ENCODE measurements around the gene IRX4.

IRX4 gene

DNA sequence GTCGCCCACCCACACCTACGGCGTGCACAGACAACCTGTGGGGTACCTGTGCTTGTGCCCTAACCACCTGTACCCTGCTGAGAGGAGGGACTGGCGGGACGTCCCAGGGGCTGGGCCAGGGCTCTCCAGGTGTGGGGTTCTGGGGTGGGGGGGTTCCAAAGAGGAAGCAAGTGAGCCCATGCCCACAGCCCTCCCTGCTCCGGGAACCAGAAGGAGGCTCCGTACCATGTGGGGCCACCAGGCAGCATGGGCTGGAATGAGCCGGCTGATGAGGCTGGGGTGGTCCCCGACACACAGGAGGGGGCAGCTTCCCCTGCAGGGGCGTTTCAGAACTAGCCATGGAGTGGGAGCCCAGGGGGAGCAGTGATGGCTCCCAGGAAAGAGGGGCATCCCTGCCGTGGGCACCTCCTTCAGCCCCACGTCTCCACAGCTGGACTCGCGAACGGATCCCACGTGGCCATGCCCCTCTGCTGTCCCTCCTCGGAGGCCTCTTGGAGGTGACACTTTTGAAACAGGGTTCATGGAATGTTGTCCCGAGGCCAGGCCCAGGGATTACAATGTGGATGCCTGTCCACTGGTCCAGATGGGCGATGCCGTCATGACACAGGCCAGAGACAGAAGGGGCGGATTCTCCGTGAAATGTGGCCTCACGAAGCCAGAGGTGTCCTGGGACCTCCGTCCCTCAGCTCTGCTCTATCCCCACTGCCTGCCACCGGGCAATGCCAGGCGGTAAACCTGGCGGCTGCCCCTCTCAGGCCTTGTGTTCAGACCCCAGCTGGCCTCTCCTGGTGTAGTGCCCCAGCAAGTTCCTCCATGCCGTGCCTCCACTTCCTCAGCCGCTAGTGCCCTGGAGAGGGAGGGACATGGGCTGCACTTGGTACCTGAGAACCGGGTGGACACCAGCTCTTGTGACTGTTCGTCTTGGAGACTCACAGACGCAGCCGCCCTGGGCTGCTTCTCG, 33.6 kb upstream of the IRX4 start:
- Histone ChIP-seq H3K36me3 (ENCODE audit: insufficient read depth, low read length) (no peaks in the 10 kb centered on the region), H3K4me3 (ENCODE audit: low read length, poor library complexity, severe bottlenecking) (no peak overlapping the region), H2AFZ (ENCODE audit: low read length) (no peak overlapping the region), H3K9ac (ENCODE audit: low read depth, low read length, poor library complexity, severe bottlenecking) (no peak overlapping the region), H3K27me3 (ENCODE audit: insufficient read depth, low read length, poor library complexity, severe bottlenecking) (no peaks in the 10 kb centered on the region), H4K20me1 (ENCODE audit: insufficient read depth, low read length, poor library complexity, severe bottlenecking) (no peaks in the 10 kb centered on the region), H3K4me2 (ENCODE audit: low read depth, low read length, poor library complexity, severe bottlenecking) (no peak overlapping the region), H3K9me3 (ENCODE audit: insufficient read depth, low read depth, low read length) (no peaks in the 10 kb centered on the region; the same call in 1 of the 2 replicates), H3K9me2 (replicated peaks; ENCODE audit: low read depth, low read length) (no peaks in the 10 kb centered on the region), H3K4me1 (ENCODE audit: insufficient read depth, low read length, poor library complexity, severe bottlenecking) (no peaks in the 10 kb centered on the region), H3K79me2 (ENCODE audit: insufficient read depth, low read length) (no peaks in the 10 kb centered on the region), H3F3A (ENCODE audit: low read depth) (no peaks in the 10 kb centered on the region)
- TF ChIP-seq EZH2phosphoT487 (IDR thresholded peaks at IDR 0.05; ENCODE audit: borderline replicate concordance): no peak
- TF ChIP-seq, protein P1, sequence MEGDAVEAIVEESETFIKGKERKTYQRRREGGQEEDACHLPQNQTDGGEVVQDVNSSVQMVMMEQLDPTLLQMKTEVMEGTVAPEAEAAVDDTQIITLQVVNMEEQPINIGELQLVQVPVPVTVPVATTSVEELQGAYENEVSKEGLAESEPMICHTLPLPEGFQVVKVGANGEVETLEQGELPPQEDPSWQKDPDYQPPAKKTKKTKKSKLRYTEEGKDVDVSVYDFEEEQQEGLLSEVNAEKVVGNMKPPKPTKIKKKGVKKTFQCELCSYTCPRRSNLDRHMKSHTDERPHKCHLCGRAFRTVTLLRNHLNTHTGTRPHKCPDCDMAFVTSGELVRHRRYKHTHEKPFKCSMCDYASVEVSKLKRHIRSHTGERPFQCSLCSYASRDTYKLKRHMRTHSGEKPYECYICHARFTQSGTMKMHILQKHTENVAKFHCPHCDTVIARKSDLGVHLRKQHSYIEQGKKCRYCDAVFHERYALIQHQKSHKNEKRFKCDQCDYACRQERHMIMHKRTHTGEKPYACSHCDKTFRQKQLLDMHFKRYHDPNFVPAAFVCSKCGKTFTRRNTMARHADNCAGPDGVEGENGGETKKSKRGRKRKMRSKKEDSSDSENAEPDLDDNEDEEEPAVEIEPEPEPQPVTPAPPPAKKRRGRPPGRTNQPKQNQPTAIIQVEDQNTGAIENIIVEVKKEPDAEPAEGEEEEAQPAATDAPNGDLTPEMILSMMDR (conservative IDR thresholded peaks at IDR 0.05; ENCODE audit: low read length): no peak

DNA sequence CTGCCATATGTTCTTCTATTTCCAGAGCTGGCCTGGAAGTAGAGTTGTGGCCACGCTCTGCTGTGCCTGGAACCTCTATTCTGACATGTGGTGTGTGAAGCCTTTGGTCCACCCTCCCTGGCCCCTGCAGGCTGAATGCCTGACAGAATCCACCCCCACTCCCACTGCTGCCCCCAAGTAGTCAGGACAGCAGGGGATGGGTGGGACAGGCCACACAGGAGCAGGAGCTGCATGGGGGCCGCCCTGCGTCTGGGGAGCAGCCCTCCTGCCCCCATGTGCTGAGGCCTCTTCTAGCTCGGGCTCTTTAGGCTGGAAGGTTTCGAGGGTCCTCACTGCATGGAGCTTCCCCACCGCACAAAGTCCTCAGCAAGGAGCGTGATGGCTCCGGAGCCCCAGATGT, 32.6 kb upstream of the IRX4 start:
- Histone ChIP-seq H2AFZ (ENCODE audit: low read length) (no peak overlapping the region), H3K4me3 (ENCODE audit: low read length, poor library complexity, severe bottlenecking) (no peak overlapping the region), H3K4me1 (ENCODE audit: insufficient read depth, low read length, poor library complexity, severe bottlenecking) (no peaks in the 10 kb centered on the region), H3K9me3 (ENCODE audit: insufficient read depth, low read depth, low read length) (no peaks in the 10 kb centered on the region; the same call in 1 of the 2 replicates), H3K4me2 (ENCODE audit: low read depth, low read length, poor library complexity, severe bottlenecking) (no peak overlapping the region), H3K79me2 (ENCODE audit: insufficient read depth, low read length) (no peaks in the 10 kb centered on the region), H3F3A (ENCODE audit: low read depth) (no peaks in the 10 kb centered on the region), H3K27me3 (ENCODE audit: insufficient read depth, low read length, poor library complexity, severe bottlenecking) (no peaks in the 10 kb centered on the region), H3K9me2 (replicated peaks; ENCODE audit: low read depth, low read length) (no peaks in the 10 kb centered on the region), H4K20me1 (ENCODE audit: insufficient read depth, low read length, poor library complexity, severe bottlenecking) (no peaks in the 10 kb centered on the region), H3K36me3 (ENCODE audit: insufficient read depth, low read length) (no peaks in the 10 kb centered on the region), H3K9ac (ENCODE audit: low read depth, low read length, poor library complexity, severe bottlenecking) (no peak overlapping the region)
- no peak for TF ChIP-seq EZH2phosphoT487 (IDR thresholded peaks at IDR 0.05; ENCODE audit: borderline replicate concordance)
- TF ChIP-seq, protein P1 (conservative IDR thresholded peaks at IDR 0.05; ENCODE audit: low read length): no peak

DNA sequence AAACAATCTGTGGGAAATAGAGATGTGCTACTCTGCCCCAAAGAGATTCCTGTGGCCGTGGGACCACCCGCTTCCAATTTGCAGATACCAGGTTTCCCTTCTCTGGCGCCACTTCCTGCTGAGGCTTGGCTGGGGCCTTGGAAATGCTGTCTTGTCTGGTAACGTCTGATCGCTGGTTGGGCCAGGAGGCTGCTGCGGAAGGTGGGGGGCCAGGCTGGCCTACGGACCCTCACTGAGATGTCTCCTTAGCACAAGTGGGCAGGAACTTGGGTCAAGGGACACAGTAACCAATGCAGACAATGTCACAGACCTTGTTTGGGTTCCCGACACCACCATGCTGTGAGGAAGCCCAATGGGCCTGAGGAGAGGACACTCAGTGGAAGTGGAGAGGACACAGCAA, 31.7 kb upstream of the IRX4 start:
- H2AFZ ChIP-seq (ENCODE audit: low read length): no peak overlapping the region
- no peak overlapping the region for H3K4me3 ChIP-seq (ENCODE audit: low read length, poor library complexity, severe bottlenecking)
- no peaks in the 10 kb centered on the region for H3K4me1 ChIP-seq (ENCODE audit: insufficient read depth, low read length, poor library complexity, severe bottlenecking)
- H3F3A ChIP-seq (ENCODE audit: low read depth): no peaks in the 10 kb centered on the region
- no peaks in the 10 kb centered on the region for H4K20me1 ChIP-seq (ENCODE audit: insufficient read depth, low read length, poor library complexity, severe bottlenecking)
- H3K9ac ChIP-seq (ENCODE audit: low read depth, low read length, poor library complexity, severe bottlenecking): no peak overlapping the region
- no peaks in the 10 kb centered on the region for H3K9me2 ChIP-seq (replicated peaks; ENCODE audit: low read depth, low read length)
- no peak overlapping the region for H3K4me2 ChIP-seq (ENCODE audit: low read depth, low read length, poor library complexity, severe bottlenecking)
- H3K79me2 ChIP-seq (ENCODE audit: insufficient read depth, low read length): no peaks in the 10 kb centered on the region
- TF ChIP-seq EZH2phosphoT487 (IDR thresholded peaks at IDR 0.05; ENCODE audit: borderline replicate concordance): no peak
- TF ChIP-seq, protein P1 (conservative IDR thresholded peaks at IDR 0.05; ENCODE audit: low read length): no peak
- H3K36me3 ChIP-seq (ENCODE audit: insufficient read depth, low read length): no peaks in the 10 kb centered on the region
- no peaks in the 10 kb centered on the region for H3K27me3 ChIP-seq (ENCODE audit: insufficient read depth, low read length, poor library complexity, severe bottlenecking)
- no peaks in the 10 kb centered on the region; the same call in 1 of the 2 replicates for H3K9me3 ChIP-seq (ENCODE audit: insufficient read depth, low read depth, low read length)

Measured in Loucy (cell line).